WTC11 (cell line): ENCODE data around the gene CYP3A4. TPM values are rescaled to one million over a fixed set of nuclear protein-coding genes. Genes with fewer than 3 reads are reported as not detected.
"Not testable (repeated sequence)": the region's sequence is repeated elsewhere in the genome, so short reads cannot be mapped to it uniquely, and the experiment has no call there.

ENCODE experiments used
- ATAC-seq: fragments of 200-7000 bp; cut with Tn5 transposase; 2 replicates; pipeline ENCODE4 v1.10.0; 2021; ENCODE audit warnings: mild to moderate bottlenecking, moderate library complexity
- CTCF ChIA-PET: fragments of 300-600 bp; sonication (Branson Sonifier 250); formaldehyde crosslinking; loops from one replicate; lab custom pipeline; 2021; ENCODE audit warnings: antibody characterized with exemption; lab: Charles Lee
- POLR2A ChIA-PET: fragments of 350-600 bp; sonication (Branson Sonifier 250); formaldehyde crosslinking; loops from one replicate; lab custom pipeline; 2021; ENCODE audit warnings: antibody characterized with exemption; lab: Charles Lee
- DNase-seq: peaks from one replicate; pipeline ENCODE4 v3.0.0; 2021; ENCODE audit warnings: low spot score
- H3K27ac Mint-ChIP-seq: 2 replicates; pipeline ENCODE4 v1.8.0; 2021; ENCODE audit warnings: mixed read lengths
- H3K27me3 Mint-ChIP-seq: 2 replicates; pipeline ENCODE4 v1.8.0; 2021; ENCODE audit warnings: low read depth, mild to moderate bottlenecking, moderate library complexity, mixed read lengths
- H3K36me3 Mint-ChIP-seq: 2 replicates; pipeline ENCODE4 v1.8.0; 2021; ENCODE audit warnings: mixed read lengths
- H3K4me1 Mint-ChIP-seq: 2 replicates; pipeline ENCODE4 v1.8.0; 2022; ENCODE audit warnings: mixed read lengths
- H3K4me3 Mint-ChIP-seq: 2 replicates; pipeline ENCODE4 v1.8.0; 2021; ENCODE audit warnings: mild to moderate bottlenecking, moderate library complexity, mixed read lengths
- H3K9me3 Mint-ChIP-seq: 2 replicates; pipeline ENCODE4 v1.8.0; 2021; ENCODE audit warnings: mixed read lengths
- ATF1 ChIP-seq: sonication (generic); formaldehyde crosslinking; IDR thresholded peaks from 2 replicates; pipeline ENCODE4 v1.8.1; 2023; ENCODE audit warnings: mild to moderate bottlenecking, moderate library complexity, missing genetic modification reagents
- ATF6 ChIP-seq: sonication (generic); formaldehyde crosslinking; IDR thresholded peaks from 2 replicates; pipeline ENCODE4 v1.8.1; 2023; ENCODE audit warnings: mild to moderate bottlenecking, missing genetic modification reagents
- JAZF1 ChIP-seq: fragments of 250-450 bp; sonication (Bioruptor Pico); IDR thresholded peaks from 2 replicates; pipeline ENCODE4 v1.9.0; 2021; ENCODE audit warnings: moderate library complexity, mild to moderate bottlenecking, inconsistent platforms
- MLX ChIP-seq: sonication (generic); formaldehyde crosslinking; IDR thresholded peaks from 2 replicates; pipeline ENCODE4 v1.8.1; 2023; ENCODE audit warnings: mild to moderate bottlenecking, missing genetic modification reagents, moderate library complexity
- NR1H2 ChIP-seq: sonication (generic); formaldehyde crosslinking; IDR thresholded peaks from 2 replicates; pipeline ENCODE4 v1.9.0; 2021; ENCODE audit warnings: mild to moderate bottlenecking, moderate library complexity, missing genetic modification reagents
- PREB ChIP-seq: sonication (generic); formaldehyde crosslinking; IDR thresholded peaks from 2 replicates; pipeline ENCODE4 v1.8.1; 2022; ENCODE audit warnings: mild to moderate bottlenecking, missing genetic modification reagents, moderate library complexity, borderline replicate concordance
- SP1 ChIP-seq: sonication (generic); formaldehyde crosslinking; conservative IDR thresholded peaks from 2 replicates; pipeline ENCODE4 v1.8.1; 2022; ENCODE audit warnings: missing genetic modification reagents
- ZNF121 ChIP-seq: sonication (generic); formaldehyde crosslinking; IDR thresholded peaks from 2 replicates; pipeline ENCODE4 v1.8.0; 2023; ENCODE audit warnings: missing genetic modification reagents
- ZNF416 ChIP-seq: fragments of 250-450 bp; sonication (Bioruptor Pico); IDR thresholded peaks from 2 replicates; pipeline ENCODE4 v1.9.0; 2021; ENCODE audit warnings: mild to moderate bottlenecking, inconsistent platforms
- ZNF423 ChIP-seq: fragments of 250-450 bp; sonication (Bioruptor Pico); IDR thresholded peaks from 2 replicates; pipeline ENCODE4 v2.1.2; 2022; ENCODE audit warnings: mild to moderate bottlenecking, moderate library complexity
- total RNA-seq: library from RNA; stranded (reverse); gene quantifications from 3 replicates; pipeline ENCODE4 v1.2.3, GENCODE V29; 2021
- TF ChIP-seq, protein P1 (sequence below): sonication (generic); formaldehyde crosslinking; IDR thresholded peaks from 2 replicates; pipeline ENCODE4 v1.8.0; 2022; ENCODE audit warnings: missing genetic modification reagents
- TF ChIP-seq, protein P2 (sequence below): fragments of 250-450 bp; sonication (Bioruptor Pico); IDR thresholded peaks from 2 replicates; pipeline ENCODE4 v1.9.0; 2021; ENCODE audit warnings: moderate library complexity, mild to moderate bottlenecking, inconsistent platforms, borderline replicate concordance

The CYP3A4 gene
- total RNA-seq, 1 experiment from 2014 or later = 0.33 TPM

DNA sequence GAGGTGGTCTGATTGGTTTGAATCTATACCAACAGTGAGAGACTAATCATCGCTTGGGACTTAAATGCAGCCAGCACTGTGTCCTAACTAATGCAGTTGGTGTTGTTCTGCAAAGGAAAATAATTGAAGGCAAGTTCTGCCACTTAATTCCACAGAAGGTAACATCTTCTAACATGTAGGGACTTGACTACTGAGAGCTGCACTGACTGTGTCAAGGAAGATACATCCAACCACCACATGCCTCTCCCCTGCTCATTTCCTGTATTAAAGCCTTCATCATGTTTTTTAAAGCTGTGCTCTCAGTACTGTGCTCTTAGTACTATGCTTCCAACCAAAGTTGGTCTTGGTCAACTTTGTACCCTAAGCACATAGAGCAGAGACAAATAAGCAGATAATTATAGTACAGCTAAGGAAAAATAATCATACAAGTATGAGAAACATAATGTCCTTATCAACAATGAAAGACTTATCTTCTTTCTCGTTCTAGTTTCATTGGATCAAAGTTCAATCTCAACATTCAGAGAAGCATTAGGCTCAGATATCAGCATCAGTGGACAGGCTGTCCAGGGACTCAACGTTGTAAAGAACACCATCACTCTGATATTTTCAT is 2.8 kb upstream of the CYP3A4 start (continued):
- TF ChIP-seq, protein P1, sequence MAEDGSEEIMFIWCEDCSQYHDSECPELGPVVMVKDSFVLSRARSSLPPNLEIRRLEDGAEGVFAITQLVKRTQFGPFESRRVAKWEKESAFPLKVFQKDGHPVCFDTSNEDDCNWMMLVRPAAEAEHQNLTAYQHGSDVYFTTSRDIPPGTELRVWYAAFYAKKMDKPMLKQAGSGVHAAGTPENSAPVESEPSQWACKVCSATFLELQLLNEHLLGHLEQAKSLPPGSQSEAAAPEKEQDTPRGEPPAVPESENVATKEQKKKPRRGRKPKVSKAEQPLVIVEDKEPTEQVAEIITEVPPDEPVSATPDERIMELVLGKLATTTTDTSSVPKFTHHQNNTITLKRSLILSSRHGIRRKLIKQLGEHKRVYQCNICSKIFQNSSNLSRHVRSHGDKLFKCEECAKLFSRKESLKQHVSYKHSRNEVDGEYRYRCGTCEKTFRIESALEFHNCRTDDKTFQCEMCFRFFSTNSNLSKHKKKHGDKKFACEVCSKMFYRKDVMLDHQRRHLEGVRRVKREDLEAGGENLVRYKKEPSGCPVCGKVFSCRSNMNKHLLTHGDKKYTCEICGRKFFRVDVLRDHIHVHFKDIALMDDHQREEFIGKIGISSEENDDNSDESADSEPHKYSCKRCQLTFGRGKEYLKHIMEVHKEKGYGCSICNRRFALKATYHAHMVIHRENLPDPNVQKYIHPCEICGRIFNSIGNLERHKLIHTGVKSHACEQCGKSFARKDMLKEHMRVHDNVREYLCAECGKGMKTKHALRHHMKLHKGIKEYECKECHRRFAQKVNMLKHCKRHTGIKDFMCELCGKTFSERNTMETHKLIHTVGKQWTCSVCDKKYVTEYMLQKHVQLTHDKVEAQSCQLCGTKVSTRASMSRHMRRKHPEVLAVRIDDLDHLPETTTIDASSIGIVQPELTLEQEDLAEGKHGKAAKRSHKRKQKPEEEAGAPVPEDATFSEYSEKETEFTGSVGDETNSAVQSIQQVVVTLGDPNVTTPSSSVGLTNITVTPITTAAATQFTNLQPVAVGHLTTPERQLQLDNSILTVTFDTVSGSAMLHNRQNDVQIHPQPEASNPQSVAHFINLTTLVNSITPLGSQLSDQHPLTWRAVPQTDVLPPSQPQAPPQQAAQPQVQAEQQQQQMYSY = no peak
- TF ChIP-seq PREB (CRISPR knock-in tag) = no peak
- TF ChIP-seq ATF6 (CRISPR knock-in tag) = no peak
- no peak for TF ChIP-seq SP1 (CRISPR knock-in tag)
- no peak for TF ChIP-seq JAZF1 (CRISPR knock-in tag)
- TF ChIP-seq, protein P2, sequence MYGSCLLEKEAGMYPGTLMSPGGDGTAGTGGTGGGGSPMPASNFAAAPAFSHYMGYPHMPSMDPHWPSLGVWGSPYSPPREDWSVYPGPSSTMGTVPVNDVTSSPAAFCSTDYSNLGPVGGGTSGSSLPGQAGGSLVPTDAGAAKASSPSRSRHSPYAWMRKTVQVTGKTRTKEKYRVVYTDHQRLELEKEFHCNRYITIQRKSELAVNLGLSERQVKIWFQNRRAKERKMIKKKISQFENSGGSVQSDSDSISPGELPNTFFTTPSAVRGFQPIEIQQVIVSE (CRISPR knock-in tag) = no peak
- TF ChIP-seq ZNF121 (CRISPR knock-in tag) = no peak
- TF ChIP-seq NR1H2 (CRISPR knock-in tag) = no peak

GRCh38 chr7:99785654-99786053 is 1.7 kb upstream of the CYP3A4 start:
- CTCF ChIA-PET, H3K36me3 Mint-ChIP-seq, H3K4me1 Mint-ChIP-seq, H3K27ac Mint-ChIP-seq, DNase-seq, ATAC-seq, H3K9me3 Mint-ChIP-seq, H3K4me3 Mint-ChIP-seq, POLR2A ChIA-PET, H3K27me3 Mint-ChIP-seq: not testable (repeated sequence)

DNA sequence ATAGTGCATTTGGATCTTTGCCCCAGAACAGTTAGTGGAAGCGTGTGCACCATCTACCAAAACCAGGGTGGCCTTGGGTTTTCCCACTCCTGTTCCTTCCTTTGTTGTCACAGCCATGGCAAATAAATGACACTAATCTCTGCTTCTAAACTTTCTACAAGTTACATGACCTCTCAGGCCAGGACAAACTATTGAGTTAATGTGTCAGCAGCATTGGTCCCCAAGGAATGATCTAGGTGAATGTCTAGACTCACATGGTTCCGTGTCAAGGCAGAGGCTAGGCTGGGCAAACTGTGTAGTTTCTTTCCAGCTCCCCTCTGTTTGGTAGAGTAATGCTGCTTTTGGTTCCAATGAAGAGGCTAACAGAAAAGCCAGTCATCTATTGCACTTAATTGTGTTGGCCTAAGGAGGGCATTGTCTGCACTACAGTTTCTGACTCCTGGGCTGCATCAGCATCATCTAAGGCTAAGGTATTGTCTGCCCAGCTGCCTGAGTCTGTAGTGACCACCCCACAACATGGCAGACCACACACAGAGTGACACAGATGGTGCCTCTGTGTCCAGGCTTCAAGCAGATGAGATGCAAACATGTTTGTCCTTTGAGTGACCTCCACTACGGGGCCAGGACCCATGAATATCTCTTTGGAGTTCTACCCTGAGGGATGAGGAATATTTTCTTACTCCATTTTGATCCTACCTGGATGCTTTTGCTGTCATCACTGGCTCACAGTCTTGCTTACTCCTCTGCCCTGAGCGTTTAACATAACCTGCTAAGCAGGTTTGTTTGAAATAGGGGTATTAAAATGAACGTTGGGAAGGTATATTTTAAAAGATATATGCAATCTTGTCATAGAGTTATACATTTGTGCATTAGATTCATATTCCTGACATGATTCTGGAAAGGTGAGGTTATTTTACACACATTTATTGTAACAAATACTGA is 1.7 kb downstream of the CYP3A4 start:
- DNase-seq = no peak
- Mint-ChIP-seq H3K4me3 (no peak overlapping the region), H3K4me1 (peaks cover 8% of the 10 kb centered on the region; the same call in 1 of the 2 replicates), H3K36me3 (no peaks in the 10 kb centered on the region), H3K27ac (no peak overlapping the region), H3K9me3 (no peaks in the 10 kb centered on the region), H3K27me3 (peaks cover 10% of the 10 kb centered on the region; the same call in 1 of the 2 replicates)
- POLR2A ChIA-PET = no interaction called here
- CTCF ChIA-PET = no interaction called here
- TF ChIP-seq ZNF416 = no peak
- TF ChIP-seq NR1H2 (CRISPR knock-in tag) = no peak
- no peak for TF ChIP-seq ZNF423 (CRISPR knock-in tag)
- no peak for TF ChIP-seq MLX (CRISPR knock-in tag)
- TF ChIP-seq ATF1 (CRISPR knock-in tag) = no peak
- ATAC-seq = peak; percentile 69
